HL-60/S4 treated with phorbol 12-myristate 13-acetate at 8.2 ng/mL for 4 days and 3 days (cell line): ENCODE results near the gene COPE.

ENCODE experiments used
- in situ Hi-C: fragments of 300-500 bp; cut with MboI; formaldehyde crosslinking; loops from 2 replicates; pipeline ENCODE4 v1.15.0; 2022; ENCODE audit warnings: low sequenced_read_pairs

COPE gene

GRCh38 chr19:18868380-18869022 lies 50.7 kb downstream of the COPE start:
- in situ Hi-C loops: no loop called here

GRCh38 chr19:18867751-18868150 lies 51.4 kb downstream of the COPE start:
- in situ Hi-C loops: no loop called here

- in situ Hi-C loops: no loop called here
Observed at GRCh38 chr19:18867199-18867598, 52.0 kb downstream of the COPE start.

- in situ Hi-C loops: no loop called here
Observed at GRCh38 chr19:18866800-18867123, 52.4 kb downstream of the COPE start.

GRCh38 chr19:18865973-18866799 lies 53.0 kb downstream of the COPE start:
- in situ Hi-C loops: no loop called here

GRCh38 chr19:18865106-18865972 lies 53.8 kb downstream of the COPE start:
- in situ Hi-C loops: no loop called here

- in situ Hi-C loops: no loop called here
Observed at GRCh38 chr19:18863843-18864362, 55.3 kb downstream of the COPE start.

GRCh38 chr19:18862976-18863842 lies 56.0 kb downstream of the COPE start:
- in situ Hi-C loops: no loop called here

- in situ Hi-C loops: no loop called here
Observed at GRCh38 chr19:18861917-18862316, 57.3 kb downstream of the COPE start.

GRCh38 chr19:18861235-18861634 lies 58.0 kb downstream of the COPE start:
- in situ Hi-C loops: no loop called here

GRCh38 chr19:18860725-18861124 lies 58.5 kb downstream of the COPE start:
- in situ Hi-C loops: no loop called here

GRCh38 chr19:18860302-18860700 lies 58.9 kb downstream of the COPE start:
- in situ Hi-C loops: no loop called here

- in situ Hi-C loops: no loop called here
Observed at GRCh38 chr19:18859676-18860301, 59.4 kb downstream of the COPE start.

GRCh38 chr19:18858906-18859646 lies 60.1 kb downstream of the COPE start:
- in situ Hi-C loops: no loop called here

- in situ Hi-C loops: no loop called here
Observed at GRCh38 chr19:18857223-18857622, 62.0 kb downstream of the COPE start.

- in situ Hi-C loops: no loop called here
Observed at GRCh38 chr19:18856385-18857126, 62.6 kb downstream of the COPE start.

- in situ Hi-C loops: no loop called here
Observed at GRCh38 chr19:18855647-18856384, 63.4 kb downstream of the COPE start.

- in situ Hi-C loops: no loop called here
Observed at GRCh38 chr19:18854982-18855381, 64.2 kb downstream of the COPE start.
